Neural cell (in vitro differentiated cells): ENCODE results near the gene HHLA2. TPM values are rescaled to one million over a fixed set of nuclear protein-coding genes. Genes with fewer than 3 reads are reported as not detected.

Experiments used
- H2AFZ ChIP-seq: fragments of 200-600, 300-800 bp; sonication (generic), shearing (Covaris generic); 2 replicates; pipeline ENCODE4 v1.6.0; 2014; ENCODE audit warnings: low read depth, mild to moderate bottlenecking, antibody characterized with exemption, low read length, moderate library complexity
- H3F3A ChIP-seq: fragments of 200-600 bp; shearing (Covaris generic); 2 replicates; pipeline ENCODE4 v1.6.1; 2016; ENCODE audit warnings: mild to moderate bottlenecking, moderate library complexity, mixed read lengths, antibody characterized with exemption, low read length; ENCODE audit not compliant: insufficient read depth, poor library complexity, severe bottlenecking
- H3K27ac ChIP-seq: fragments of 200-600, 300-800 bp; sonication (generic), shearing (Covaris generic); 2 replicates; pipeline ENCODE4 v1.5.1; 2014; ENCODE audit warnings: mild to moderate bottlenecking, low read length, moderate library complexity
- H3K27me3 ChIP-seq: fragments of 300-800, 200-600 bp; sonication (generic), shearing (Covaris generic); 2 replicates; pipeline ENCODE4 v1.6.0; 2014; ENCODE audit warnings: mild to moderate bottlenecking, low read depth, low read length, moderate library complexity; ENCODE audit not compliant: insufficient read depth
- H3K36me3 ChIP-seq: fragments of 300-800, 200-600 bp; sonication (generic), shearing (Covaris generic); 2 replicates; pipeline ENCODE4 v1.5.1; 2014; ENCODE audit warnings: mild to moderate bottlenecking, antibody characterized with exemption, low read length, moderate library complexity; ENCODE audit not compliant: insufficient read depth
- H3K4me2 ChIP-seq: fragments of 300-800, 200-600 bp; sonication (generic), shearing (Covaris generic); 2 replicates; pipeline ENCODE4 v1.6.0; 2014; ENCODE audit warnings: mild to moderate bottlenecking, low read length
- H3K4me3 ChIP-seq: fragments of 300-800, 200-600 bp; sonication (generic), shearing (Covaris generic); 2 replicates; pipeline ENCODE4 v1.5.1; 2014; ENCODE audit warnings: mild to moderate bottlenecking, low read length, moderate library complexity
- H3K79me2 ChIP-seq: fragments of 200-600 bp; shearing (Covaris generic); replicated peaks from 2 replicates; pipeline ENCODE4 v1.6.0; 2014; ENCODE audit warnings: mild to moderate bottlenecking, low read length, moderate library complexity; ENCODE audit not compliant: insufficient read depth
- H3K9ac ChIP-seq: fragments of 300-800, 200-600 bp; sonication (generic), shearing (Covaris generic); 2 replicates; pipeline ENCODE4 v1.6.1; 2016; ENCODE audit warnings: mild to moderate bottlenecking, low read length, mixed read lengths
- H3K9me2 ChIP-seq: fragments of 200-600 bp; shearing (Covaris generic); 2 replicates; pipeline ENCODE4 v1.6.1; 2016; ENCODE audit warnings: mild to moderate bottlenecking, low read length, mixed read lengths; ENCODE audit not compliant: insufficient read depth
- H3K9me3 ChIP-seq: fragments of 200-600, 300-800 bp; sonication (generic), shearing (Covaris generic); 2 replicates; pipeline ENCODE4 v1.6.1; 2016; ENCODE audit warnings: mild to moderate bottlenecking, mixed run types, low read length, moderate library complexity, mixed read lengths
- H4K20me1 ChIP-seq: fragments of 200-600 bp; shearing (Covaris generic); 2 replicates; pipeline ENCODE4 v1.6.1; 2016; ENCODE audit warnings: mild to moderate bottlenecking, mixed run types; ENCODE audit not compliant: insufficient read depth
- CTCF ChIP-seq: fragments of 450-650 bp; IDR thresholded peaks from 2 replicates; pipeline ENCODE4 v1.5.1; 2014; ENCODE audit warnings: antibody characterized with exemption, mild to moderate bottlenecking, moderate library complexity; ENCODE audit not compliant: poor library complexity, severe bottlenecking
- EP300 ChIP-seq: fragments of 450-650 bp; conservative IDR thresholded peaks from 2 replicates; pipeline ENCODE4 v1.6.1; 2014; ENCODE audit warnings: antibody characterized with exemption, mild to moderate bottlenecking, moderate library complexity; ENCODE audit not compliant: poor library complexity, severe bottlenecking
- EZH2 ChIP-seq: fragments of 200-600, 300-800 bp; shearing (Covaris generic), sonication (generic); IDR thresholded peaks from 2 replicates; pipeline ENCODE4 v1.6.1; 2014; ENCODE audit warnings: antibody characterized with exemption, low read length, borderline replicate concordance, mild to moderate bottlenecking; ENCODE audit not compliant: insufficient read depth, poor library complexity, severe bottlenecking
- MXI1 ChIP-seq: fragments of 450-650 bp; conservative IDR thresholded peaks from 2 replicates; pipeline ENCODE4 v1.6.1; 2014; ENCODE audit warnings: antibody characterized with exemption, mild to moderate bottlenecking; ENCODE audit not compliant: poor library complexity, severe bottlenecking
- POLR2AphosphoS5 ChIP-seq: IDR thresholded peaks from 2 replicates; pipeline ENCODE4 v1.6.1; 2012
- RAD21 ChIP-seq: fragments of 450-650 bp; conservative IDR thresholded peaks from 2 replicates; pipeline ENCODE4 v1.6.1; 2014; ENCODE audit warnings: antibody characterized with exemption, mild to moderate bottlenecking, moderate library complexity
- REST ChIP-seq: IDR thresholded peaks from 2 replicates; pipeline ENCODE4 v1.6.1; 2012; ENCODE audit warnings: borderline replicate concordance
- SMC3 ChIP-seq: fragments of 450-650 bp; conservative IDR thresholded peaks from 2 replicates; pipeline ENCODE4 v1.6.1; 2014; ENCODE audit warnings: antibody characterized with exemption, mild to moderate bottlenecking, moderate library complexity; ENCODE audit not compliant: poor library complexity
- TAF1 ChIP-seq: IDR thresholded peaks from 2 replicates; pipeline ENCODE4 v1.6.1; 2012; ENCODE audit warnings: low read depth
- polyA minus RNA-seq: library from RNA; depleted of rRNA, polyadenylated mRNA; stranded (reverse); fragments of >200 nt; gene quantifications from 2 replicates; pipeline ENCODE4 v1.2.3, GENCODE V29; 2014
- polyA plus RNA-seq: library from polyadenylated mRNA; depleted of rRNA; stranded (reverse); fragments of >200 nt; gene quantifications from 2 replicates; pipeline ENCODE4 v1.2.3, GENCODE V29; 2014

Gene HHLA2
- polyA plus RNA-seq (not detected in 2 replicates), polyA minus RNA-seq (not detected in 2 replicates)

- no peaks in the 10 kb centered on the region for H3K9me2 ChIP-seq
- no peaks in the 10 kb centered on the region for H4K20me1 ChIP-seq
- no peaks in the 10 kb centered on the region for H3K27me3 ChIP-seq
- no peaks in the 10 kb centered on the region for H3K9me3 ChIP-seq
- H3K4me2 ChIP-seq: no peak within 1 kb of the TSS
- H3K79me2 ChIP-seq: no peaks in the 10 kb centered on the region
- H3K4me3 ChIP-seq: no peak within 1 kb of the TSS
- no peaks in the 10 kb centered on the region for H3F3A ChIP-seq
- no peak for TF ChIP-seq EZH2
- TF ChIP-seq CTCF: no peak
- no peak for TF ChIP-seq REST
- no peak for TF ChIP-seq SMC3
- no peak for TF ChIP-seq POLR2AphosphoS5
- TF ChIP-seq TAF1: no peak
- TF ChIP-seq MXI1: no peak
- no peak for TF ChIP-seq RAD21
- no peak for TF ChIP-seq EP300
- no peak within 1 kb of the TSS for H3K9ac ChIP-seq
- no peak within 1 kb of the TSS for H3K27ac ChIP-seq
- H3K36me3 ChIP-seq: no peaks in the 10 kb centered on the region
- H2AFZ ChIP-seq: no peak within 1 kb of the TSS
These were observed at the start of gene HHLA2 for GRCh38 chr3:108296239-108296638. Gene HHLA2 (plus strand): TSS chr3:108296548. CDS start chr3:108351814, 55,266 bp downstream.

- Histone ChIP-seq H2AFZ (no peak overlapping the region), H3K9ac (no peak overlapping the region), H4K20me1 (no peaks in the 10 kb centered on the region), H3K4me2 (no peak overlapping the region), H3F3A (no peaks in the 10 kb centered on the region), H3K27ac (no peak overlapping the region), H3K4me3 (no peak overlapping the region), H3K79me2 (no peaks in the 10 kb centered on the region), H3K36me3 (no peaks in the 10 kb centered on the region), H3K27me3 (no peaks in the 10 kb centered on the region), H3K9me2 (no peaks in the 10 kb centered on the region), H3K9me3 (no peaks in the 10 kb centered on the region)
- TF ChIP-seq EZH2 (no peak), POLR2AphosphoS5 (no peak), CTCF (no peak), SMC3 (no peak), EP300 (no peak), TAF1 (no peak), REST (no peak), MXI1 (no peak), RAD21 (no peak)
These were observed 45.7 kb upstream of the HHLA2 start for GRCh38 chr3:108250626-108251025.
